Transverse colon (tissue), 4 donors: ENCODE results near the gene TRIM27. TPM values are rescaled to one million over a fixed set of nuclear protein-coding genes. Genes with fewer than 3 reads are reported as not detected.
"Not testable (repeated sequence)": the region's sequence is repeated elsewhere in the genome, so short reads cannot be mapped to it uniquely, and the experiment has no call there.

Source experiments
- DNase-seq: peaks from one replicate; pipeline ENCODE4 v3.0.0-alpha.2; 2019
- H3K27ac ChIP-seq, 4 donors: fragments of 200-600 bp; sonication (generic); 2 replicates each; pipeline ENCODE4 v1.5.1; 2016 to 2018; ENCODE audit warnings: inconsistent platforms in 4 of 4
- H3K27me3 ChIP-seq: fragments of 200-600 bp; sonication (generic); 2 replicates; pipeline ENCODE4 v1.5.1; 2017; ENCODE audit warnings: inconsistent platforms
- H3K36me3 ChIP-seq, 4 donors: fragments of 200-600 bp; sonication (generic); 2 replicates each; pipeline ENCODE4 v1.5.1; 2017 to 2019; ENCODE audit warnings: inconsistent platforms in 4 of 4
- H3K4me1 ChIP-seq, 4 donors: fragments of 200-600 bp; sonication (generic); 2 replicates each; pipeline ENCODE4 v1.5.1; 2017 to 2020; ENCODE audit warnings: inconsistent platforms in 4 of 4
- H3K4me3 ChIP-seq, 4 donors: fragments of 200-600 bp; sonication (generic); 1 replicate in 1 of 4; 2 replicates in 3 of 4; pipeline versions ENCODE4 v1.5.1 to v1.6.1; 2017 to 2019; ENCODE audit warnings: inconsistent platforms in 4 of 4
- H3K9me3 ChIP-seq, 2 donors: fragments of 200-600 bp; sonication (generic); 2 replicates each; pipeline ENCODE4 v1.5.1; 2017 to 2019; ENCODE audit warnings: inconsistent platforms in 2 of 2
- EP300 ChIP-seq: sonication (generic); formaldehyde crosslinking; IDR thresholded peaks from one replicate; pipeline ENCODE4 v1.6.1; 2017; ENCODE audit warnings: antibody characterized with exemption, low read depth
- POLR2A ChIP-seq: fragments of 450-650 bp; IDR thresholded peaks from one replicate; pipeline ENCODE4 v1.6.1; 2016; ENCODE audit warnings: antibody characterized with exemption, mild to moderate bottlenecking, moderate library complexity
- POLR2AphosphoS5 ChIP-seq, 3 donors: sonication (generic); formaldehyde crosslinking; IDR thresholded peaks; one replicate each; pipeline ENCODE4 v1.6.1; 2016; ENCODE audit warnings: antibody characterized with exemption in 3 of 3
- WGBS, 2 donors: methylation state at CpG; one replicate each; pipeline ENCODE4 v1.1.5; 2018; ENCODE audit warnings: low coverage in 1 of 2; 5-methylcytosine and 5-hydroxymethylcytosine counted together
- in situ Hi-C, 4 donors: fragments of 200-750 bp; cut with MboI; loops; one replicate each; pipeline versions ENCODE4 v1.15.0 to v1.15.1; 2017; ENCODE audit warnings: low sequenced_read_pairs in 3 of 4, low pct_ligation_motif_present in 1 of 4, low pct_unique_long_range_greater_than_20kb in 1 of 4
- intact Hi-C: fragments of 100-400 bp; cut with DNase I; formaldehyde crosslinking; loops from one replicate; pipeline ENCODE4 v1.15.1; 2023; ENCODE audit warnings: low total_unique reads
- total RNA-seq, 4 donors: library from RNA; depleted of rRNA; stranded (reverse); fragments of >200 nt; gene quantifications; one replicate each; pipeline ENCODE4 v1.1.0, GENCODE V29; 2016
- TF ChIP-seq, protein P1 (sequence below), 5 experiments: fragments of 200-600 bp in 3 of 5; fragments of 450-650 bp in 2 of 5; sonication (generic) in 3 of 5; IDR thresholded peaks; 1 replicate in 2 of 5; 2 replicates in 3 of 5; pipeline ENCODE4 v1.5.1; 2016 to 2017; ENCODE audit warnings: antibody characterized with exemption in 5 of 5, inconsistent platforms in 3 of 5, mild to moderate bottlenecking in 2 of 5, moderate library complexity in 1 of 5

The TRIM27 gene
- total RNA-seq, 4 donors from 2014 or later = 27.3 to 237 (median 48.9) TPM

DNA sequence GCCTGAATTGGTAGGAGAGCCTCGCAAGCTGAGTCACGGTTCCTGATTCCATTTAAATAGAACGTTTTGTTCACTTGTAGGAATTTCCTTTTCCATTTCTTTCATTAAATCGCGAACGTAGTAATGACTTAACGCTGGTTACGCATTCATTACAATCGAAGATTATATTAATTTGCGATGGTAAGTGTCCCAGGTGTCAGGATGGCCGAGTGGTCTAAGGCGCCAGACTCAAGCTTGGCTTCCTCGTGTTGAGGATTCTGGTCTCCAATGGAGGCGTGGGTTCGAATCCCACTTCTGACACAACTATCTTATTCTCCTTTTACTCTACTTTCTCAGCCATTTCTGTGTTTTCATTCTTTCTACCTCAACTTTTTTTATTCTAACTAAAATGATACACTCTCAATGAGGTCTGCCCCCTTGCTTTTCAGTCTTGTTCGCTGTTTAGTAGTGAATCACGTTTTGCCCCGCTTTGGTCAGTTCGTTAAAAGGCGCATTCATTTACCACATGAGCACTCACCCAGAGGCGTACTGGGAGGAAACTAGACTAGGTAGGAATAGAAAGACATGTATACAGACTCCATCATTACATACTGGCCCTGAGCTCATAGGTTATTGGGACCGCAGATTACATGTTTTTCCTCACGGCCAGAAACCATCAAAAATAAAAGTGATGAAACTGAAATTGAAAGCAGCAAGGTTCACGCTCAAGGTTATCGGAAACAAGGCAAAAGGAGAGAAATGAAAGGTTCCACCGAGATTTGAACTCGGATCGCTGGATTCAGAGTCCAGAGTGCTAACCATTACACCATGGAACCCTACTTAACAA, 17.3 kb upstream of the TRIM27 start:
- Histone ChIP-seq H3K27ac (peak overlapping the region; percentile 67 to 86 (median 83)), H3K36me3 (no peaks in the 10 kb centered on the region), H3K9me3 (no peaks in the 10 kb centered on the region), H3K27me3 (no peaks in the 10 kb centered on the region), H3K4me3 (peak overlapping the region; percentile 36 to 65 (median 44)), H3K4me1 (peaks cover 7 to 38% (median 29%) of the 10 kb centered on the region in 4 donors)
- in situ Hi-C loops (no loop called here), intact Hi-C loops (loop anchor here (5.0 kb wide), 1 partner anchor 41 kb away; no protein-coding TSS in a partner anchor)
- TF ChIP-seq, protein P1, sequence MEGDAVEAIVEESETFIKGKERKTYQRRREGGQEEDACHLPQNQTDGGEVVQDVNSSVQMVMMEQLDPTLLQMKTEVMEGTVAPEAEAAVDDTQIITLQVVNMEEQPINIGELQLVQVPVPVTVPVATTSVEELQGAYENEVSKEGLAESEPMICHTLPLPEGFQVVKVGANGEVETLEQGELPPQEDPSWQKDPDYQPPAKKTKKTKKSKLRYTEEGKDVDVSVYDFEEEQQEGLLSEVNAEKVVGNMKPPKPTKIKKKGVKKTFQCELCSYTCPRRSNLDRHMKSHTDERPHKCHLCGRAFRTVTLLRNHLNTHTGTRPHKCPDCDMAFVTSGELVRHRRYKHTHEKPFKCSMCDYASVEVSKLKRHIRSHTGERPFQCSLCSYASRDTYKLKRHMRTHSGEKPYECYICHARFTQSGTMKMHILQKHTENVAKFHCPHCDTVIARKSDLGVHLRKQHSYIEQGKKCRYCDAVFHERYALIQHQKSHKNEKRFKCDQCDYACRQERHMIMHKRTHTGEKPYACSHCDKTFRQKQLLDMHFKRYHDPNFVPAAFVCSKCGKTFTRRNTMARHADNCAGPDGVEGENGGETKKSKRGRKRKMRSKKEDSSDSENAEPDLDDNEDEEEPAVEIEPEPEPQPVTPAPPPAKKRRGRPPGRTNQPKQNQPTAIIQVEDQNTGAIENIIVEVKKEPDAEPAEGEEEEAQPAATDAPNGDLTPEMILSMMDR (IDR thresholded peaks at IDR 0.05) = no peak
- TF ChIP-seq POLR2AphosphoS5 (IDR thresholded peaks at IDR 0.05) = peak in 1 of 3 donors; percentile 10
- 1 to 2% methylated on average over 28 of the region's 28 CpGs for WGBS, 2 donors
- peak; percentile 78 for DNase-seq

GRCh38 chr6:28940294-28940857, 16.6 kb upstream of the TRIM27 start:
- DNase-seq = peak; percentile 41
- WGBS, 2 donors = 0 to 1% methylated on average over 17 of the region's 17 CpGs
- H3K9me3 ChIP-seq = no peaks in the 10 kb centered on the region
- intact Hi-C loops (loop anchor here (5.0 kb wide), 1 partner anchor 42 kb away; no protein-coding TSS in a partner anchor), in situ Hi-C loops (no loop called here)
- H3K4me1 ChIP-seq = peaks cover 7 to 38% (median 29%) of the 10 kb centered on the region in 4 donors
- H3K36me3 ChIP-seq = no peaks in the 10 kb centered on the region
- peak overlapping the region; percentile 36 to 65 (median 44) for H3K4me3 ChIP-seq
- H3K27me3 ChIP-seq = no peaks in the 10 kb centered on the region
- peak overlapping the region; percentile 67 to 86 (median 83) for H3K27ac ChIP-seq
- TF ChIP-seq POLR2AphosphoS5 (IDR thresholded peaks at IDR 0.05) (no peak), POLR2A (no peak), EP300 (no peak)
- TF ChIP-seq, protein P1 (IDR thresholded peaks at IDR 0.05) = no peak

DNA sequence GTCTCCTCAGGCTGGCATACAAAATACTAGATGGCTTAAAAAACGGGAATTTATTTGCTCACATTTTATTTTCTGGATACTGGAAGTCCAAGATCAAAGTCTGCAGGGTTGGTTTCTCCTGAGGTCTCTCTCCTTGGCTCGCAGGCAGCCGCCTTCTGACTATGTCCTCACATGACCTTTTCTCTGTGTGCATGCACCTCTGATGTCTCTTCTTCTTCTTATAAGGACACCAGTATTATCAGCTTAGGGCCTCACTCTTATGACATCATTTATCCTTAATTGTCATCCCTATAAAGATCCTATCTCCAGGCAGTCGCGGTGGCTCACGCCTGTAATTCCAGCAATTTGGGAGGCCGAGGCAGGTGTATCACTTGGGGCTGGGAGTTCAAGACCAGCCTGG, 9.3 kb upstream of the TRIM27 start:
- in situ Hi-C loops (no loop called here), intact Hi-C loops (no loop called here)
- 80 to 84% methylated on average over 7 of the region's 7 CpGs for WGBS, 2 donors
- no peak for DNase-seq
- Histone ChIP-seq H3K4me1 (no peaks in the 10 kb centered on the region), H3K4me3 (no peak overlapping the region), H3K27ac (no peak overlapping the region), H3K36me3 (no peaks in the 10 kb centered on the region), H3K27me3 (no peaks in the 10 kb centered on the region), H3K9me3 (no peaks in the 10 kb centered on the region)
- TF ChIP-seq POLR2AphosphoS5 (IDR thresholded peaks at IDR 0.05) = no peak
- TF ChIP-seq, protein P1 (IDR thresholded peaks at IDR 0.05) = no peak
- no peak for TF ChIP-seq POLR2A
- no peak for TF ChIP-seq EP300

- Histone ChIP-seq H3K4me3 (no peak overlapping the region), H3K36me3 (no peaks in the 10 kb centered on the region), H3K4me1 (no peaks in the 10 kb centered on the region), H3K9me3 (no peaks in the 10 kb centered on the region), H3K27ac (no peak overlapping the region), H3K27me3 (no peaks in the 10 kb centered on the region)
- intact Hi-C loops = loop anchor here (10.0 kb wide), 1 partner anchor 65 kb away; no protein-coding TSS in a partner anchor
- no peak for DNase-seq
- in situ Hi-C loops = no loop called here
- 49 to 51% methylated on average over 3 of the region's 3 CpGs for WGBS, 2 donors
- TF ChIP-seq POLR2AphosphoS5 (IDR thresholded peaks at IDR 0.05) (no peak), POLR2A (no peak), EP300 (no peak)
- TF ChIP-seq, protein P1 (IDR thresholded peaks at IDR 0.05) = no peak
Observed at GRCh38 chr6:28929887-28930620, 6.3 kb upstream of the TRIM27 start.

GRCh38 chr6:28929339-28929738, 5.6 kb upstream of the TRIM27 start:
- not testable (repeated sequence) for H3K27ac ChIP-seq
- intact Hi-C loops = loop anchor here (10.0 kb wide), 1 partner anchor 65 kb away; no protein-coding TSS in a partner anchor

More at GRCh38 chr6:28929339-28929738, 5.6 kb upstream of the TRIM27 start:
- H3K4me1 ChIP-seq, H3K36me3 ChIP-seq, in situ Hi-C loops, DNase-seq, H3K27me3 ChIP-seq, H3K9me3 ChIP-seq, H3K4me3 ChIP-seq: not testable (repeated sequence)
- 84 to 92% methylated on average over 2 to 11 of the region's 11 CpGs for WGBS, 2 donors
